ENCODE results near the gene UBE2C.

DNA sequence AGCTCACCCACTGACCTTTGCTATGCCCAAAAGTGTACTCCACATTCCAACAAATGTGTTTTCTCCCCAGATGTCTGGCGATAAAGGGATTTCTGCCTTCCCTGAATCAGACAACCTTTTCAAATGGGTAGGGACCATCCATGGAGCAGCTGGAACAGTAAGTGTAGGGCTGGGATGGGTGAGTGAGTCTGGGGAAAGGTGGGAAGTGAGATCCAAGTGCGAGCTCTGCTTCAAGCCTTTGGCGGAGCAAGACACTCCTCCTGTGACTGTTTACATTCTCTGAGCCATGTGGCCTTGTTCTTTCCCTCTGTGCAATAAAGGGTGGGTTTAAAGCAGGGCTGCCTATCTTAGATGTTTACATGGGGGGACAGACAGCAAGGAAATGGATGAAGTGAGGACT lies 1.9 kb downstream of the UBE2C start:
- TF ChIP-seq, protein P1, sequence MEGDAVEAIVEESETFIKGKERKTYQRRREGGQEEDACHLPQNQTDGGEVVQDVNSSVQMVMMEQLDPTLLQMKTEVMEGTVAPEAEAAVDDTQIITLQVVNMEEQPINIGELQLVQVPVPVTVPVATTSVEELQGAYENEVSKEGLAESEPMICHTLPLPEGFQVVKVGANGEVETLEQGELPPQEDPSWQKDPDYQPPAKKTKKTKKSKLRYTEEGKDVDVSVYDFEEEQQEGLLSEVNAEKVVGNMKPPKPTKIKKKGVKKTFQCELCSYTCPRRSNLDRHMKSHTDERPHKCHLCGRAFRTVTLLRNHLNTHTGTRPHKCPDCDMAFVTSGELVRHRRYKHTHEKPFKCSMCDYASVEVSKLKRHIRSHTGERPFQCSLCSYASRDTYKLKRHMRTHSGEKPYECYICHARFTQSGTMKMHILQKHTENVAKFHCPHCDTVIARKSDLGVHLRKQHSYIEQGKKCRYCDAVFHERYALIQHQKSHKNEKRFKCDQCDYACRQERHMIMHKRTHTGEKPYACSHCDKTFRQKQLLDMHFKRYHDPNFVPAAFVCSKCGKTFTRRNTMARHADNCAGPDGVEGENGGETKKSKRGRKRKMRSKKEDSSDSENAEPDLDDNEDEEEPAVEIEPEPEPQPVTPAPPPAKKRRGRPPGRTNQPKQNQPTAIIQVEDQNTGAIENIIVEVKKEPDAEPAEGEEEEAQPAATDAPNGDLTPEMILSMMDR (IDR thresholded peaks at IDR 0.05; ENCODE audit: poor library complexity): no peak
- TF ChIP-seq EZH2 (IDR thresholded peaks at IDR 0.05; ENCODE audit: borderline replicate concordance) (no peak), EZH2phosphoT487 (IDR thresholded peaks at IDR 0.05; ENCODE audit: low read depth, severe bottlenecking, unreplicated experiment) (no peak)

Data from hepatocyte (in vitro differentiated cells).